PC-3 (cell line): Measurements from ENCODE around the gene CERS6. TPM values are rescaled to one million over a fixed set of nuclear protein-coding genes. Genes with fewer than 3 reads are reported as not detected.

Source experiments
- ATAC-seq: fragments of 200-7000 bp; cut with Tn5 transposase; 2 replicates; pipeline ENCODE4 v1.9.1; 2020; ENCODE audit warnings: mild to moderate bottlenecking, moderate library complexity
- BruUV-seq: library from RNA; stranded (reverse); fragments of 400-500 nt; replicated peaks from 2 replicates; lab custom pipeline; 2021; lab: Mats Ljungman, UMichigan
- CTCF ChIA-PET: fragments of 300-600 bp; sonication (Branson Sonifier 250); formaldehyde crosslinking; loops from one replicate; lab custom pipeline; 2022; ENCODE audit warnings: antibody characterized with exemption; lab: Charles Lee
- POLR2A ChIA-PET: fragments of 300-600 bp; sonication (Branson Sonifier 250); formaldehyde crosslinking; loops from one replicate; lab custom pipeline; 2022; ENCODE audit warnings: antibody characterized with exemption; ENCODE audit not compliant: unreplicated experiment; lab: Charles Lee
- DNase-seq: peaks from one replicate; pipeline ENCODE4 v3.0.0-alpha.2; 2015
- H2AFZ ChIP-seq: fragments of 300-600 bp; sonication (generic); 2 replicates; pipeline ENCODE4 v1.6.0; 2016; ENCODE audit warnings: antibody characterized with exemption, low read length
- H3F3A ChIP-seq: fragments of 300-600 bp; sonication (generic); one replicate; pipeline ENCODE4 v1.6.0; 2017; ENCODE audit warnings: antibody characterized with exemption, low read length, control low read depth, mild to moderate bottlenecking; ENCODE audit not compliant: unreplicated experiment
- H3K27ac ChIP-seq: fragments of 300-600 bp; sonication (generic); 2 replicates; pipeline ENCODE4 v1.5.1; 2016; ENCODE audit warnings: mild to moderate bottlenecking, low read length
- H3K27me3 ChIP-seq: fragments of 300-600 bp; sonication (generic); 2 replicates; pipeline ENCODE4 v1.6.1; 2016; ENCODE audit warnings: low read length, mixed read lengths
- H3K36me3 ChIP-seq: fragments of 300-600 bp; sonication (generic); 2 replicates; pipeline ENCODE4 v1.6.1; 2016; ENCODE audit warnings: low read depth, mixed run types, low read length, mixed read lengths
- H3K4me1 ChIP-seq: fragments of 300-600 bp; sonication (generic); 2 replicates; pipeline ENCODE4 v1.5.1; 2016; ENCODE audit warnings: low read length; ENCODE audit not compliant: insufficient read depth
- H3K4me2 ChIP-seq: fragments of 300-600 bp; sonication (generic); 2 replicates; pipeline ENCODE4 v1.6.0; 2016; ENCODE audit warnings: low read length
- H3K4me3 ChIP-seq: fragments of 300-600 bp; sonication (generic); 2 replicates; pipeline ENCODE4 v1.5.1; 2016; ENCODE audit warnings: mild to moderate bottlenecking, low read length, mixed read lengths
- H3K79me2 ChIP-seq: fragments of 300-600 bp; sonication (generic); 2 replicates; pipeline ENCODE4 v1.6.1; 2017; ENCODE audit warnings: low read length, mixed read lengths
- H3K9ac ChIP-seq: fragments of 300-600 bp; sonication (generic); 2 replicates; pipeline ENCODE4 v1.6.0; 2016; ENCODE audit warnings: mild to moderate bottlenecking, low read length
- H3K9me2 ChIP-seq: fragments of 300-600 bp; sonication (generic); replicated peaks from 2 replicates; pipeline ENCODE4 v1.6.1; 2016; ENCODE audit warnings: mixed run types, low read length, mixed read lengths
- H3K9me3 ChIP-seq: fragments of 300-600 bp; sonication (generic); 2 replicates; pipeline ENCODE4 v1.6.1; 2016; ENCODE audit warnings: low read length, mixed read lengths
- H4K20me1 ChIP-seq: fragments of 300-600 bp; sonication (generic); 2 replicates; pipeline ENCODE4 v1.6.1; 2016; ENCODE audit warnings: low read length, mixed read lengths
- EZH2 ChIP-seq: fragments of 300-600 bp; sonication (generic); IDR thresholded peaks from one replicate; pipeline ENCODE4 v1.6.1; 2017; ENCODE audit warnings: antibody characterized with exemption, mild to moderate bottlenecking, low read length; ENCODE audit not compliant: unreplicated experiment
- EZH2phosphoT487 ChIP-seq: fragments of 300-600 bp; sonication (generic); IDR thresholded peaks from 2 replicates; pipeline ENCODE4 v1.6.1; 2018; ENCODE audit warnings: mild to moderate bottlenecking, antibody characterized with exemption, low read length, borderline replicate concordance
- intact Hi-C: fragments of 100-400 bp; cut with micrococcal nuclease; formaldehyde crosslinking; loops from 2 replicates; pipeline ENCODE4 v1.9.0; 2023
- total RNA-seq: library from RNA; depleted of rRNA; stranded (reverse); fragments of >200 nt; gene quantifications from 2 replicates; pipeline ENCODE4 v1.2.3, GENCODE V29; 2014
- TF ChIP-seq, protein P1 (sequence below): fragments of 300-600 bp; sonication (generic); conservative IDR thresholded peaks from 2 replicates; pipeline ENCODE4 v1.5.1; 2017; ENCODE audit warnings: antibody characterized with exemption, low read depth, mild to moderate bottlenecking, low read length

The CERS6 gene
- total RNA-seq, 1 experiment from 2014 or later, result 24.2 TPM

DNA sequence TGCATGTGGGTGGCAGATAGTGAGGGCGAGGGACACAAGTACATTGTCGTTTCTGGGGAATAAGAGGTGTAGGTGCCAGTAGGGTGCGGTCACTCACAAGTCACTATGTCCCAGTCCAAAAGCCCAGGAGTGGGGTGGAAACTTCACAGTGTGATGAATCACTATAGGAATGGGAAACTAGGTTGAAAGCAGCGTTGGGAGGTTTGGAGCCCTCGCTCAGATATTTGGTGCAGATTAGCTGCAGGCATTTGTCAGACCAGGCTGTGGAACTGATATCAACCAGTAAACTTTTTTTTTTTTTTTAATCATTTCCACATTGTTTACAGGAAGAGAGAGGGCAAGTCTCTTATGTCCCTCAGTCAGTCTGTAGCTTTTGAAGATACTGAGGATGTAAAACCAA is 121.8 kb downstream of the CERS6 start:
- H3K9ac ChIP-seq, result no peak overlapping the region
- peaks cover 5% of the 10 kb centered on the region for H3K79me2 ChIP-seq
- POLR2A ChIA-PET, result interaction anchor here (0.6 kb wide), 1 partner anchor 108 kb away, joined by 5 read pairs; no protein-coding TSS in a partner anchor
- no peaks in the 10 kb centered on the region for H3K9me2 ChIP-seq
- intact Hi-C loops, result no loop called here
- no peak overlapping the region for H2AFZ ChIP-seq
- no peaks in the 10 kb centered on the region for H3K36me3 ChIP-seq
- no peak overlapping the region for H3K27ac ChIP-seq
- CTCF ChIA-PET, result no interaction called here
- H3K4me1 ChIP-seq, result peaks cover 24% of the 10 kb centered on the region
- no peak overlapping the region for H3K4me3 ChIP-seq
- H4K20me1 ChIP-seq, result no peaks in the 10 kb centered on the region
- no peaks in the 10 kb centered on the region for H3K9me3 ChIP-seq
- no peak overlapping the region for H3K4me2 ChIP-seq
- no peak for ATAC-seq
- no TSS peak for BruUV-seq
- no peak for DNase-seq
- H3K27me3 ChIP-seq, result no peaks in the 10 kb centered on the region
- no peaks in the 10 kb centered on the region for H3F3A ChIP-seq
- TF ChIP-seq, protein P1, sequence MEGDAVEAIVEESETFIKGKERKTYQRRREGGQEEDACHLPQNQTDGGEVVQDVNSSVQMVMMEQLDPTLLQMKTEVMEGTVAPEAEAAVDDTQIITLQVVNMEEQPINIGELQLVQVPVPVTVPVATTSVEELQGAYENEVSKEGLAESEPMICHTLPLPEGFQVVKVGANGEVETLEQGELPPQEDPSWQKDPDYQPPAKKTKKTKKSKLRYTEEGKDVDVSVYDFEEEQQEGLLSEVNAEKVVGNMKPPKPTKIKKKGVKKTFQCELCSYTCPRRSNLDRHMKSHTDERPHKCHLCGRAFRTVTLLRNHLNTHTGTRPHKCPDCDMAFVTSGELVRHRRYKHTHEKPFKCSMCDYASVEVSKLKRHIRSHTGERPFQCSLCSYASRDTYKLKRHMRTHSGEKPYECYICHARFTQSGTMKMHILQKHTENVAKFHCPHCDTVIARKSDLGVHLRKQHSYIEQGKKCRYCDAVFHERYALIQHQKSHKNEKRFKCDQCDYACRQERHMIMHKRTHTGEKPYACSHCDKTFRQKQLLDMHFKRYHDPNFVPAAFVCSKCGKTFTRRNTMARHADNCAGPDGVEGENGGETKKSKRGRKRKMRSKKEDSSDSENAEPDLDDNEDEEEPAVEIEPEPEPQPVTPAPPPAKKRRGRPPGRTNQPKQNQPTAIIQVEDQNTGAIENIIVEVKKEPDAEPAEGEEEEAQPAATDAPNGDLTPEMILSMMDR, result no peak
- TF ChIP-seq EZH2phosphoT487 (no peak), EZH2 (no peak)

DNA sequence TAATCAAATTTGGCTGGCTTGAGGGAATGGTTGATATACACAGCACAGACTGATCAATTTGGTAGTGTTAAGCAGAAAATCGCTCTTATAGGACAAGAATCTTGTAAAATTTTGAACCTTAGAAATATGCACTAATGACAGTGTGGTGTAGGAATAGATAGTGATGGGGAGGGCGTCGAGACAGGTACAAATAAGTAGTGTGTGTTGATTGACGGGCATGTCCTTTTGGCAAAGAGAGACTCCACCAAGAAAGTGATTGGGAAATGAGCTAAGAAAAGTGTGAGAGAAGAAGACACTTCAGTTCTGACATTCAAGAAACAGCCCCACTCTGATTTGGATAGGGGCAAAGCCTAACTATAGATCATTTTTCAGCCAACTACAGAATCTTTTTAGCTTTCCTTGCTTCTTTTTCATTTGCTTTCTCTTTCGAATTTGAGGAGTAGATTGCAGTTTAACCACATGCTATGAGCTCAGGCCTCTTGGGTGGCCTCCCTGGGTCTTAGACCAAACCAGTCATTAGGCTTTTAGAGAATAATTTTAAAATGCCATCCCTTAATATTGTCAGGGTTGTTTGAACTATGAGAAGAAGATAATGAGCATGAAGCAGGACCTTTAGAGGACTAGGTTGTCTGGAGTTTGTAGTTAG is 127.1 kb downstream of the CERS6 start:
- H3K27me3 ChIP-seq, result no peaks in the 10 kb centered on the region
- peaks cover 7% of the 10 kb centered on the region for H3F3A ChIP-seq
- H3K36me3 ChIP-seq, result no peaks in the 10 kb centered on the region
- no peak for TF ChIP-seq EZH2
- H3K9me3 ChIP-seq, result no peaks in the 10 kb centered on the region
- peak; percentile 11 for ATAC-seq
- peak overlapping the region; percentile 88 for H3K27ac ChIP-seq
- H3K4me1 ChIP-seq, result peaks cover 35% of the 10 kb centered on the region
- DNase-seq, result no peak
- H2AFZ ChIP-seq, result peak overlapping the region; percentile 8; the same call in 1 of the 2 replicates
- H3K9ac ChIP-seq, result peak overlapping the region; percentile 32; the same call in 1 of the 2 replicates
- ChIA-PET POLR2A (interaction anchor here (0.6 kb wide), 1 partner anchor 148 kb away, joined by 4 read pairs; no protein-coding TSS in a partner anchor), CTCF (no interaction called here)
- no peaks in the 10 kb centered on the region for H3K9me2 ChIP-seq
- peak overlapping the region; percentile 36 for H3K4me3 ChIP-seq
- intact Hi-C loops, result loop anchor here (5.0 kb wide), 2 partner anchors 51 to 126 kb away; partner anchors contain the start of gene CERS6
- no peaks in the 10 kb centered on the region for H3K79me2 ChIP-seq
- H4K20me1 ChIP-seq, result no peaks in the 10 kb centered on the region
- peak overlapping the region; percentile 59 for H3K4me2 ChIP-seq
- no TSS peak for BruUV-seq

DNA sequence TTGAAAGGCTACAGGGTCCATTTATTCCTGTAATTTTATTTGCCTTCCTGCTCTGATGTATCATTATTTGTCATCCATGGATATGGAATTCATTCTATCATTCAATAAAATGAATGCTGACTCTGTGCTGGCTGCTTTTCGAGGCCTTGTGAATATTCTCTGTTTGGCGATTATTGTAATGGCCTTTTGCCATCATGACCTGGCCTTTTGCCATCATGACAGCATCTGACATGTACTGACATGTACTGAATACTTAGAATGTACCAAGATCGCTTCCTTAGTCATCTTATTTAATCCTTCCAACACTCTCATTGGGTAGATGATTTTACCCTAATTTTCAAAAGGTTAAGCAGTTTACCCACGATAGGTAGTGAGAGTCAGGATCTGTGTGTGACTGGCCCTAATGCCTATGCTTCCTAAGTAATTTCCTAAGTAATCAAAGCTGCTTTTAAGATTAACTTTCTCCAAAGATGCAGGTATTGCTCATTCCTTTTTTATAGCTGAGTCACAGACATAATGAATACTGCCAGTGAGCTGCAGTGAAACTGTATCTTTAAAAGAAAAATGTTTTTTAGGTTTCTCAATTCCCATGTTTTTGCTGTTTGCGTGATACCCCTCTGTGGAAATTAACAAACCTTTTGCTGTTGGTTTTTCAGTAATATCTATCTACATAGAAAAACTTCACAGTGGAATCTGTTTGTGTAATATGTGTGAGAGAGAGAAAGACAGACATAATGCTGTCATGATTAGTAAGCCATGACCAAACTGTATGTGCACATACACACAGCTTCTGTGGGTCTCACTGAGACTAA is 127.8 kb downstream of the CERS6 start:
- no peaks in the 10 kb centered on the region for H3K9me3 ChIP-seq
- H3K36me3 ChIP-seq, result no peaks in the 10 kb centered on the region
- no TSS peak for BruUV-seq
- DNase-seq (peak; percentile 79), ATAC-seq (peak; percentile 90)
- H3K27me3 ChIP-seq, result no peaks in the 10 kb centered on the region
- H2AFZ ChIP-seq, result peak overlapping the region; percentile 46
- H3K9me2 ChIP-seq, result no peaks in the 10 kb centered on the region
- intact Hi-C loops, result loop anchor here (5.0 kb wide), 2 partner anchors 52 to 127 kb away; partner anchors contain the start of gene CERS6
- peak overlapping the region; percentile 32 for H3K9ac ChIP-seq
- H4K20me1 ChIP-seq, result no peaks in the 10 kb centered on the region
- no peaks in the 10 kb centered on the region for H3K79me2 ChIP-seq
- TF ChIP-seq, protein P1, result no peak
- H3K4me3 ChIP-seq, result peak overlapping the region; percentile 36
- ChIA-PET CTCF (interaction anchor here (0.6 kb wide), 1 partner anchor 114 kb away, joined by 10 read pairs; no protein-coding TSS in a partner anchor), POLR2A (no interaction called here)
- H3K27ac ChIP-seq, result peak overlapping the region; percentile 88
- peaks cover 7% of the 10 kb centered on the region for H3F3A ChIP-seq
- H3K4me1 ChIP-seq, result peaks cover 35% of the 10 kb centered on the region
- H3K4me2 ChIP-seq, result peak overlapping the region; percentile 59
